Right renal cortex interstitium (tissue), 3 donors: ENCODE results near the gene TCEAL3. TPM values are rescaled to one million over a fixed set of nuclear protein-coding genes. Genes with fewer than 3 reads are reported as not detected.
"Not testable (repeated sequence)": the region's sequence is repeated elsewhere in the genome, so short reads cannot be mapped to it uniquely, and the experiment has no call there.

ENCODE experiments used
- DNase-seq, 3 donors: peaks; one replicate each; pipeline ENCODE4 v3.0.0-alpha.2; 2013; ENCODE audit warnings: low read depth in 3 of 3, low spot score in 2 of 3
- polyA plus RNA-seq, 3 donors: library from polyadenylated mRNA; unstranded; fragments of 120-200 nt; gene quantifications; one replicate each; pipeline ENCODE4 v1.2.1, GENCODE V29; 2013; ENCODE audit not compliant: insufficient read length in 3 of 3

The TCEAL3 gene
- polyA plus RNA-seq, 3 donors = 35.3 to 41.6 (median 37.5) TPM

DNA sequence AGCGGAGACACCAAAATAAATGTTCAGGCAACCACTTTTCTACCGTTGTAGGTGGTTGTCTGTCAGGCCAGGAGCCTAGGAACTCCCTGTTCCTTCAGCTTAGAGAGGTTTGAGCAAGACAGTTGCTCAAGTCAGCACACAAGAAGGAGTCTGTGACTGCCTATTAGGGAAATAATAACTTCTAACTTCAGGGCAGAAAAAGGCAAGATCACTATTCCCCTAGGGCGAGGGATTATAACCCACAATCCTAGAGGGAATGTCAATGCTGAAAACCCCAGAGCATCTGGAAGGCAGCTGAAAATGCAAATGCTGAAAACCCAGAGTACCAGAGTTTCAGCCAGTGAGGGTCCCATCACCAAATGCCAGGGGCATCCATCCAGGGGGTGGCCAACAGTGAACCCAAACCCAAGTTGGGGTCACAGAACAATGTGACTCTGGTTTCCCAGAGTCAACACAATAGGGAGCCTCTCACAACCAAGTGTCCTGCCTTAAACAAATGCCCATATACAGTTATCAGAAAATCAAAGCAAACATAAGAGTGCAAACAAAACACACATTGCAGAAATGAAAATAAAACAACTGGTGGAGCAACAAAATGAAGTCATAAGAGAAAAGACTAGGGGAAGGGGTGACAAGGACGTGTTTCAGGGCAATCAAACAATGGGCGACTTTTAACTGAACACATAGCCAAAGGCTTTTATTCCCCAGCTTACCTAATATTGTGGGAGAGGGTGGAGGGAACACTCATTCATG lies 51.1 kb downstream of the TCEAL3 start:
- DNase-seq = no peak

DNA sequence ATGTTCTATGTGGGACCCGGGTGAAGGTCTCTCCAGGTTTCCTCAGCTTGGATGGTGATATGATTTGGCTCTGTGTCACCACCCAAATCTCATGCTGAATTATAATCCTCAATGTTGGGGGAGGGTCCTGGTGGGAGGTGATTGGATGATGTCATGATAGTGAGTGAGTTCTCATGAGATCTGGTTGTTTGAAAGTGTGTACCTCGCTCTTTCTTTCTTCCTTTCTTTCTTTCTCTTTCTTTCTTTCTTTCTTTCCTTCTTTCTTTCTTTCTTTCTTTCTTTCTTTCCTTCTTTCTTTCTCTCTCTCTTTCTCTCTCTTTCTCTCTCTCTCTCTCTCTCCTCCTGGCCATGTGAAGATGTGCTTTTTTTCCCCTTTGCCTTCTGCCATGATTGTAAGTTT lies 51.7 kb downstream of the TCEAL3 start:
- not testable (repeated sequence) for DNase-seq

Other genes with a start within 250 kb of the TCEAL3 start
- gene BEX3, start 231.4 kb upstream of the TCEAL3 start, polyA plus RNA-seq = 100 to 1,000 TPM; 535 to 609 (median 591) TPM
- 1 to 10 TPM; 2.1 to 3.0 (median 2.2) TPM for gene RAB40A, start 88.5 kb upstream of the TCEAL3 start, polyA plus RNA-seq
- 100 to 1,000 TPM; 192 to 231 (median 197) TPM for gene TCEAL4, start 22.4 kb upstream of the TCEAL3 start, polyA plus RNA-seq
- gene TCEAL1, start 21.0 kb downstream of the TCEAL3 start, polyA plus RNA-seq = 10 to 100 TPM; 30.0 to 32.2 (median 30.8) TPM
- gene MORF4L2, start 78.7 kb downstream of the TCEAL3 start, polyA plus RNA-seq = 100 to 1,000 TPM; 326 to 343 (median 341) TPM
- 1 to 10 TPM; 1.1 to 1.5 (median 1.5) TPM for gene TMEM31, start 102.9 kb downstream of the TCEAL3 start, polyA plus RNA-seq
- 1 to 10 TPM; 3.5 to 6.1 (median 5.9) TPM for gene PLP1, start 168.9 kb downstream of the TCEAL3 start, polyA plus RNA-seq
- gene RAB9B, start 224.3 kb downstream of the TCEAL3 start, polyA plus RNA-seq = 1 to 10 TPM; 2.4 to 2.7 (median 2.5) TPM